GM19467 (cell line): ENCODE data around the gene FRMD4A.
"Not testable (repeated sequence)": the region's sequence is repeated elsewhere in the genome, so short reads cannot be mapped to it uniquely, and the experiment has no call there.

Experiments used
- ATAC-seq: cut with Tn5 transposase; IDR thresholded peaks from one replicate; pipeline ENCODE4 v1.9.1; 2021; ENCODE audit warnings: mild to moderate bottlenecking, moderate library complexity; ENCODE audit not compliant: unreplicated experiment

Gene FRMD4A

GRCh38 chr10:13715596-13715995 lies 615.1 kb downstream of the FRMD4A start:
- ATAC-seq: not testable (repeated sequence)

DNA sequence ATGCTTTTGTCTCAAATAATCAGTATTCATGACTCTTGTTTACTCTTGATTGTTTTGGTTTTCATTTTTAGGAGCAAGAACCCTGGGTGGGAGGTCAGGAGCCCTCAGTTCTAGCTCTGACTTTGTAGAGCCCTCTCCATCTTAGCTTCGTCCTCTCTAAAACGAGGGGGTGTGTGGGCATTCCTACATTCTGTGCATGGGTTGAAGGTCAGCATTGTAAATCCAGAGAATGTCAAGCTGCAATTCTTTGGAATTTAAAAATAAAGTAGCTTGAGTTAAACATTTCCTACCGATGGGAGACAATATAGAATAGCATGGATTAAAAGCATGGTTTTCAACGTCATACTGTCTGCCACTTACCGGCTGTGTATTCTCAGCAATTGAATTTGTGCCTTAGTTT lies 615.6 kb downstream of the FRMD4A start:
- no peak for ATAC-seq

- ATAC-seq: peak; percentile 62
These were observed 617.7 kb downstream of the FRMD4A start for GRCh38 chr10:13712837-13713581.

DNA sequence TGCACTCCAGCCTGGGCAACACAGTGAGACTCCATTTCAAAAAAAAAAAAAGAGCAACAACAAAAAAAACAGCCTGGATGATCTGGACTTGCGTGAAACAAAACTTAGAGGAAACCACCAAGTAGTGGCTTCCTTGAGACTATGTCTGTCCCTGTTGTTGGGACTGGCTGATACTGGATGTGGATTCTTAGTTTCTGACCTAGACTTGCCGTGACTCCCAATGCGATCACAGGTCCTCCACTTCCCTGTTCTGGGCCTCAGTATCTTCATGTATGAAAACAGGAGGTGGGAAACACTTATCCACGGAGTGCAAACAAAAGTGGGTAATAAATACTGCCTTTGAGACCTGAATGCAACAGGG lies 618.3 kb downstream of the FRMD4A start:
- ATAC-seq: peak; percentile 7

DNA sequence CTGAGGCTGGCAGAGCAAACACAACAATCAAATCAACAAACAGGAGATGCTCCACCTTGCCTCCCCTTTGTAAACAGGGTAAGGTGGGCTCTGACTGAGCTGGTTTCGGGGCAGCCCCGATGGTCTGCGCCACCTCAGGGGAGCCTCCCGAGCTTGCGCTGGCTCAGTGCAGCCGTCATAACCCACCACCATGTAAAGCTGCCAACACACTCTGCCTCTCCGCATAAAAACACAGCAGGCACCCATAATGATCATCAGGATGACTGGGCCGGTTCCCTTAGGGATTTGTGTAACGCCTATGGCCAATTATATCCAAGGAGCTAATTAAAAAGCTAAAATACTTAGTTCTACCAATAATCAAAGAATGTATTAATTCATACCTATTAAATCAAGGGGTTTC lies 619.4 kb downstream of the FRMD4A start:
- no peak for ATAC-seq

DNA sequence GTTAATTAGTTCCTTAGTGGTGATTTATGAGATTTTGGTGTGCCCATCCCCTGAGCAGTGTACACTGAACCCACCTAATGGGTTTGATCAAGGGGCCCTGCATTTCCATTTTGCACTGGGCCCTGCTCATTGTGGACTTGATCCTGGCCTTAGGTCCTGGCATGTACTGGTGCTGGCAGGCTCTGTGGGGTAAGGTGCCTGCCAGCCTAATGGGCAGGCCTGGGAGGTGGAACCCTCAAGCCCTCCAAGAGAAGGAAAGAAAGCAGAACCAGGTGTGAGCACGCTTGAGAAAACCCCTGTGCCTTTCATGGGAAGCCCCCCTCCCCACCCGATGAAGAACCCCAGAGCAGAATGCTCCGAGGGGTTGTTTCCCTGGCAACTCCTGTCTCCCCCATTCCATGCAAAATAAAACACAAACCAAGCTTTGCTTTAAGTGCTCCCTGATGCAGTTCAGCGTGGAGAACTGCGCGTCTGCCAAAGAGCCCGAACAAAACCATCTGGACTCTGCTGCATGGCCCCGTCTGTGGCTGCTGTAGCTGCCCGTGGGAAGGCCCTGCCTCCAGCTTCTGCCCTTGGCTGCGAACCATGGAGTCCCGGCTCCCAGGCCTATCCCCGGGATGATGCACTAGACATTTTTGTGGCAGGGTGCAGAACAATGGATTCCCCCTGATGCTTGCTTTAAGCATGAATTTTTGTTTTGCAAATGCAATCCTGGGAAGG lies 620.6 kb downstream of the FRMD4A start:
- ATAC-seq: no peak

DNA sequence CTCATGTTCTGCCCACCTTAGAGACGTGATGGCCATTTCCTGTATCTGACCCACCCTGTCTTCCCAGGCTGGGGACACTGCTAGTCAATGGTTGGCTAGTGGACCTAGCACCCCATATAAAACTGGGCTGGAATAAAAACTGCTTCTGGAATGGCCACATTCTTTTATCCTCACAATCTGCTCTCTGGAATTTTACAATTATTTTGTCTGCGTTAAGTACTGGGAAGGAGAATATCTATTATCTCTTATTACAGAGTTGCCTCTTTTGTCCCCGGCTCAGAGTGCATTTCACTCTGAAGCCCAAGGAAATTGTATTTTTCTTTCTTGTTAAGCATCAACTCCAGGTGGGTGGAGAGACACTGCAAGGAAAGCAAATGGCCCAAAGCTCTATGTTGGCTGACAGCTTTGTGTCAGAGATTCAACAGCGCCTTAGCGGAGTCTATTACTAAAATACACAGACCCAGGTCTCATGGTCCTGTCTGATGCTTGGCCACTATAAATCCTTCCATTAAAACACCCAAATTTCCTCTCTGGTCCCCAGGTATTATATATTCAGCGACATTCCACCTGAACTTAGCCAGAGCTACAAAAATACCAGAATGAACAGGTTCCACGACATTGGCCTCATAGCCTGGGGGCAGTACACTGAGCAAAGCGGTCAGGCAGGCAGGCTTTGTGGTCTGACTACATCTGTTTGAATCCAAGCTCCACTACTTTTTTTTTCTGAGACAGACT lies 622.3 kb downstream of the FRMD4A start:
- ATAC-seq: no peak

DNA sequence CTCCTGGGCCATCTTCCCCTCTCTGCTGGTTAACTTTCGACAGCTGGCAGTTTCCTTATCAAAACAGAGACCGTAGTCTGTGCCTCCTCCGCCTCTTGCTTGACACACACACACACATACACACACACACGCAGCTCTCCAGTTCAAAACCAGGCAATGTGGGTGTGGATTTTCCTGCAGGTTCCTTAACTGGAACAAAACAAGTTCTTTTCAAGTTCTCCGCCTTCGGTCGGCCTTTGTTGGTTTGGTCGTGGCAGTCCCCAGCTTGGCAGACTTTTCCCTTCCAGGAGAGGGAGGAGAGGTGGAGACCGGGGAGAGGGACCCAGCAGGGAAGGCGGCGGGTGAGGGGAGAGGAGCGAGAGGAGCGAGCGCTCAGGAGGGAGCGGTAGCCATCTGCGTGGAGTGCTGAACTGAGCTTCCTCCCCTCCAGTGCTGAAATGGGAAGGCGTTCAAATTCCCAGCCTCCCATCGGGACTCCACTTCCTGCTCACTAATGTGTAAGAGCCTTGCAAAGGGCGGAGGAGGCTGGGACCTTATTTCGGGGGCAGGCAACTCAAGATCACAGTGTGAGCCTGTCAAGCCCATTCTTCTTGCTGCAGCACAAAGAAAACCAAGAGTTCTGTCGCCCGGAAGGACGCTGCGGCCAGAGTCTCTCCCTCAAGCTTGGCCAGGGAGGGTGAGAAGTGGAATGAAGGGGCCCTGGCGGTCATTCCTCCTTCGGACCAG lies 623.4 kb downstream of the FRMD4A start:
- ATAC-seq: peak; percentile 45

DNA sequence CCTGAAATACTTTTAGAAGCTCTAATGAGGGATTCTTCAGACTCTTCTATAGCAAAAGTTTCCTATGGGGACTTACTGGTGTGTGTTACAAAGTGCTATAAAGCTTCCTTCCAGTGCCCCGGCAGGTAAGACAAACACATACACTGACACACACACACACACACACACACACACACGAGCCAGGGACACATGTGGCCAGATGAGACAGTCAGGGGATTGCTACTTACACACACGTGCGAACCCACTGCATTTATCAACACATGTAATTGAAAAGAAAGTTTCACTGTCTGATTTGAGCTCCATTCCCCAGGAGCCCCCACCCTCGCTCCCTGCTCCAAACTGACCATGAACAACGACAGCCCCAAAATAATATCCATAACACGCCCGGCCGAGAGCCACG lies 624.1 kb downstream of the FRMD4A start:
- no peak for ATAC-seq

DNA sequence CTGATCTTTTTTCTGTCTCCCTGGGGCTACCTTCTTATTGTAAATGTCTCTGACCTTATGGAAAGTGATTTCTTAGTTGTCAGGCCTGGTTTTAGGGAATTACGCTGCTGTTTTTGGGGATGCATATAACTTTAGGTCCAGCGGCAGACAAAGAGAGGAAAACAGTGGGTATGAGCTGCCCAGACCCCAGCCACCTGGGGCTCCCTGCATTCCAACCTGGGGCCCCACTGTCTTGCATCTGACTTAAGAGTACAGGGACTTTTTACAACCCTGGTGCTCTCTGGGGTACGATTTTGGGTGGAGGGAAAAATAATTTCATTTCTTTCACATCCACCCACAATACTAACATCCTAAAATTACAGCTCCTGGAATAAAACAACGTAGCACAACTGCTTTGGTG lies 624.5 kb downstream of the FRMD4A start:
- no peak for ATAC-seq

- no peak for ATAC-seq
These were observed 625.1 kb downstream of the FRMD4A start for GRCh38 chr10:13705526-13706174.

- no peak for ATAC-seq
These were observed 625.8 kb downstream of the FRMD4A start for GRCh38 chr10:13704964-13705363.

- ATAC-seq: no peak
These were observed 626.7 kb downstream of the FRMD4A start for GRCh38 chr10:13703997-13704536.

DNA sequence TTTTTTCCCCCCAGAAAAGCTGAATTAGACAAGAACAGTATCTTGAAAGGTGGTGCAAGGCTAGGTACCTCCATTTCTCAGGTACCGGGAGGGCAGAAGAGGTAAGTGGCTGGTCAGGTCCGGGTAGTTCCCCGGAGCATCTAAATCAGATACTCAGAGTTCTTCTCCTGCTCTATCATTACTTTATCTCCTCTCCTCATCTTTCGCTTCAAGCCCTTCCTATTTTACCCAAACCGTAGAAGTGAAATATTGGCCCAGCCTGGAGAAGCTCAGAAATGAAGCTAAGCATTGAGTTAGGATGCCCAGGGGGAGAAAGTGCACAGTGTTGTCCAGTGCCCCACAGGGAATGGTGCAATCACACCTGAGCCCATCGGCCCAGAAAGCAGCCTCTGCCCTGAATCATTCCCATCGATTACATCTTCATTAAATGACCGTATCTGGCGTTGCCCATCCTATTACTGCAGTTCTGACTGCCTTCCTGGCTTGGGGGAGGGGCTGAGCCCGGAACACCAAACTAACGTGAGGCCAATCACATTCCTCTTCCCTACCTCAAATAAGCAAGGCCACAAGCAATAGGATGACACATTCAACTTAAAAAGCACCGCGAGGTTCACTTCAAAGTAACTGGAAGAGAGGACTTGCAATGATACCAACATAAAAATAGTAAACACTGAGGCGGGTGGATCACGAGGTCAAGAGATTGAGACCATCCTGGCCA lies 627.5 kb downstream of the FRMD4A start:
- ATAC-seq: no peak

DNA sequence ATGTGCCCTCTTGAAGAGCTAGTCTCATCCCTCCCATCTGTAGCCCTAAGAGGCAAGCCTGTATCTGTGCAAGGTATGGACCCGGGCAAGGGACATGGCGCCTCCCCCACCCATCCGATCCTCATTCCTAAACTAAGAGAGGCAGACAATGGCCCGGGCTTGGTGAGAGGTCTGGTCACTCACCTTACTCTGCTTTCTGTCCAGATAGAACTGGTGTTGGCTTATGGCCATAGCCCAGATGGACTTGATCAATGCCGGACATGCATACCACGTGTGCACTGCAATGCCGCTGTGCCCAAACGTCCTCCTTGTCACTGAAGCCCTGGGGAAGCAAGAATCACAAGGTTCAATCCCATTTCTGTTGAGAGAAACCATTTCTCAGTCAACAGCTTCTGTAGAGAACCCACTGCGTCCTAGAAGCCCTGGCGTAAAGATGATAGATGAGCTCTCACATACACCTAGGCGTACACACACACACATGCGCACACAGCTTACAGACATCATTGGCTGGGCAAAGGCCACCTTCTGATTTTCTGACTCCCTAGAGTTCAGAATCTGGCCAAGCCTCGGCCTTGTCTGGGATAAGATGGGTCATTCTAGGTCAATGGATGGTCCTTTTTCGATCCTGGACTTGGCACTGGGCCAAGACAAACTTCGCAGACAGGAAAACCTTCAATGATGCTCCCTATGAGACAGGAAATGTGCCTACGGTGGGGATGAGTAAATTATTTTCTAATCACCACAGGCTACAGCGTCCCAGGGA lies 629.4 kb downstream of the FRMD4A start:
- no peak for ATAC-seq

- ATAC-seq: no peak
These were observed 630.1 kb downstream of the FRMD4A start for GRCh38 chr10:13700473-13701144.

DNA sequence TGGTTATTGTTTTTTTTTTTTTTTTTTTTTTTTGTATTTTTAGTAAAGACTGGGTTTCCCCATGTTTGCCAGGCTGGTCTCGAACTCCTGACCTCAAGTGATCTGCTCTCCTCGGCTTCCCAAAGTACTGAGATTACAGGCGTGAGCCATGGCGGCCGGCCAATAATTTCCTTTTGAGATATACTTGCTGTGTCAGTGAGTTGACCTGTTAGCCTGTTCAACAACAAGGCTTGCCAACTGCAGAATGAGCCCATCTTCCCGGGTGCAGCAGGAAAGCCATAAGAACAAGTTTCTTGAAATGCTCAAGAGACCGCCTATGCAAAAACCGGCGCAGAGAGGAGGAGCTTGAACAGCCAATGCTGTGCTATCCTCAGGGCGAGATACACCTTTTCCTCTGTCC lies 631.5 kb downstream of the FRMD4A start:
- no peak for ATAC-seq

DNA sequence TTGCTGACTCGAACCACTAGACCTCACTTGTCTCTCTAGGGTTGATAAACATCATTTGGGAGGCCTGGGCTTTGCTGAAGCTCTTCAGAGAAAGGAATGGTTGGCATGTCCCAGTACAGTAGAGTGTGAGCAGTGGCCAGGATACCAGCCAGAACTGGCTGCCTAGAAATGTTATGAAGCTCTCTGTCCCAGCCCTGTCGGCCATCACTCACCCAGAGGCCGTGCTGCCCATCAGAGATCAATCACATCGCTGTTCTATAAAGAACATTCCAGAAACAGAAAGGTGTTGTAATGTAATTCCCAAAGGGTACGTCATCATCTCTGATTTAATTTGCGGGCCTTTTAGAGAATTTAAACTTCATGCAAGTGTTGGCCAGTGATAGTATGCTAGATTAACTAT lies 632.5 kb downstream of the FRMD4A start:
- ATAC-seq: no peak

DNA sequence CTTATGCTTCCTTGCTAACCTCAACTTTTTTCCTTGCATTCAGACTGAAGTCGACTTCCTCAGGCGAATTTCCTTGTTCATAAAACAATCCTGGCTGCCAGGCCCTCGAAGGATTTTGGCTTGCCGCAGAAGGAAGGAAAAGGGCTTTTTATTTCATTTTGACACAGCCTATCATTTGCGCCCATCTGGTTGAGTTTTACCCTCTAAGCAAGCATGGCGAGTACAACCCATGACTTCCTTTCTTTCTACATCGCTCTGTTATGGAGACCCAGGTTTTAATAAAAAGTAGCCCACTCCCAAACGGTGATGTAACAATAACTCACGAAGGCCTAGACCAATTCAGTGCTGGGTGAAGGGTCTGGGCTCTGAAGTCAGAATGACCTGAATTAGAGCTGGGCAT lies 634.7 kb downstream of the FRMD4A start:
- no peak for ATAC-seq
